Coronary artery (tissue), 2 donors: ENCODE measurements around the gene CEACAM18.
"Not testable (repeated sequence)": the region's sequence is repeated elsewhere in the genome, so short reads cannot be mapped to it uniquely, and the experiment has no call there.

Source experiments
- DNase-seq: peaks from one replicate; pipeline ENCODE4 v3.0.0-alpha.2; 2017; ENCODE audit warnings: low spot score
- H3K27ac ChIP-seq, 2 donors: fragments of 200-600 bp; sonication (generic); one replicate each; pipeline ENCODE4 v1.5.1; 2016 to 2019
- H3K4me3 ChIP-seq: fragments of 200-600 bp; sonication (generic); 2 replicates; pipeline ENCODE4 v1.5.1; 2016; ENCODE audit warnings: mild to moderate bottlenecking, moderate library complexity
- CTCF ChIP-seq: fragments of 200-600 bp; sonication (generic); IDR thresholded peaks from one replicate; pipeline ENCODE4 v1.5.1; 2019; ENCODE audit warnings: antibody characterized with exemption

The CEACAM18 gene

GRCh38 chr19:51497666-51498065 lies 19.3 kb downstream of the CEACAM18 start:
- Histone ChIP-seq H3K27ac (no peak overlapping the region), H3K4me3 (no peak overlapping the region)
- DNase-seq, result no peak
- TF ChIP-seq CTCF, result no peak

- not testable (repeated sequence) for H3K27ac ChIP-seq, DNase-seq, H3K4me3 ChIP-seq
These were observed 22.6 kb downstream of the CEACAM18 start for GRCh38 chr19:51500931-51501330.

GRCh38 chr19:51501594-51502263 lies 23.4 kb downstream of the CEACAM18 start, which contains the start of gene SIGLEC12:
SIGLEC12 (minus strand) TSS chr19:51501800; CDS start chr19:51501733, 67 bp downstream.
- DNase-seq, result no peak
- TF ChIP-seq CTCF, result no peak
- Histone ChIP-seq H3K27ac (no peak within 1 kb of the TSS), H3K4me3 (no peak within 1 kb of the TSS)

- H3K4me3 ChIP-seq, result no peak overlapping the region
- no peak overlapping the region for H3K27ac ChIP-seq
- no peak for DNase-seq
- TF ChIP-seq CTCF, result no peak
These were observed 25.0 kb downstream of the CEACAM18 start for GRCh38 chr19:51503286-51503817.

GRCh38 chr19:51503896-51504295 lies 25.6 kb downstream of the CEACAM18 start:
- Histone ChIP-seq H3K27ac (no peak overlapping the region), H3K4me3 (no peak overlapping the region)
- TF ChIP-seq CTCF, result no peak
- no peak for DNase-seq

GRCh38 chr19:51505904-51506303 lies 27.6 kb downstream of the CEACAM18 start:
- Histone ChIP-seq H3K4me3 (no peak overlapping the region), H3K27ac (no peak overlapping the region)
- no peak for DNase-seq
- no peak for TF ChIP-seq CTCF

GRCh38 chr19:51507192-51507591 lies 28.9 kb downstream of the CEACAM18 start:
- Histone ChIP-seq H3K27ac (no peak overlapping the region), H3K4me3 (no peak overlapping the region)
- no peak for TF ChIP-seq CTCF
- DNase-seq, result no peak
